ENCODE data around the gene ANKRD33B.

The ANKRD33B gene

DNA sequence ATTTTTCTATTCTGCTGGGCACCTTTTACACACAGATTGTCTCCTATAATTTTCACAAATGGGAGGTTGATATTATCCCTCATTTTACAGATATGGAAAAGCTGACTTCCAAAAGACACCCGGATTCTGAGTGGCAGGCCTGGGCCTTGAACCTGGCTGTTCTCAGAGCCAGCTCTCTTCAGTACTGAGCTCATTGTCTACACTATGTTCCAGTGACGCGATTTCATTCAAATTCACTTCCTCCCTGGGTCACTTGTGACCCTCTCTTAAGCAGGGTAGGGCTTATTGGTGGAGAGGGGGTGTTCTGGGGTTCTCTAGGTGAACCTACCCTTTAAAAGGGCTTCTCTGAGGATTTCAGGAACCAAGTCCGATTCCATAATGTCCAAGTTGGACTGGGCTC, 70.2 kb downstream of the ANKRD33B start:
- Histone ChIP-seq H3K27ac (ENCODE audit: low read length) (no peak overlapping the region), H4K20me1 (ENCODE audit: insufficient read depth, low read length) (no peaks in the 10 kb centered on the region), H3K27me3 (replicated peaks; ENCODE audit: insufficient read depth, low read length) (no peaks in the 10 kb centered on the region), H3K36me3 (replicated peaks; ENCODE audit: insufficient read depth, low read length) (no peaks in the 10 kb centered on the region), H3K4me3 (ENCODE audit: low read length) (no peak overlapping the region), H3F3A (ENCODE audit: insufficient read depth, low read length) (no peaks in the 10 kb centered on the region), H3K4me2 (ENCODE audit: low read depth, low read length) (no peak overlapping the region), H3K79me2 (ENCODE audit: low read length) (peaks cover 25% of the 10 kb centered on the region; the same call in 1 of the 2 replicates), H3K9me2 (replicated peaks; ENCODE audit: insufficient read depth, low read length) (no peaks in the 10 kb centered on the region), H3K9ac (ENCODE audit: low read length) (no peak overlapping the region), H3K4me1 (ENCODE audit: low read length) (peaks cover 5% of the 10 kb centered on the region; the same call in 1 of the 2 replicates), H3K9me3 (replicated peaks; ENCODE audit: insufficient read depth, low read length) (no peaks in the 10 kb centered on the region), H2AFZ (ENCODE audit: low read length) (no peak overlapping the region)
- TF ChIP-seq EZH2 (optimal IDR thresholded peaks at IDR 0.05; ENCODE audit: low read depth, low read length) (no peak), EZH2phosphoT487 (IDR thresholded peaks at IDR 0.05; ENCODE audit: low read length) (no peak)
- TF ChIP-seq, protein P1, sequence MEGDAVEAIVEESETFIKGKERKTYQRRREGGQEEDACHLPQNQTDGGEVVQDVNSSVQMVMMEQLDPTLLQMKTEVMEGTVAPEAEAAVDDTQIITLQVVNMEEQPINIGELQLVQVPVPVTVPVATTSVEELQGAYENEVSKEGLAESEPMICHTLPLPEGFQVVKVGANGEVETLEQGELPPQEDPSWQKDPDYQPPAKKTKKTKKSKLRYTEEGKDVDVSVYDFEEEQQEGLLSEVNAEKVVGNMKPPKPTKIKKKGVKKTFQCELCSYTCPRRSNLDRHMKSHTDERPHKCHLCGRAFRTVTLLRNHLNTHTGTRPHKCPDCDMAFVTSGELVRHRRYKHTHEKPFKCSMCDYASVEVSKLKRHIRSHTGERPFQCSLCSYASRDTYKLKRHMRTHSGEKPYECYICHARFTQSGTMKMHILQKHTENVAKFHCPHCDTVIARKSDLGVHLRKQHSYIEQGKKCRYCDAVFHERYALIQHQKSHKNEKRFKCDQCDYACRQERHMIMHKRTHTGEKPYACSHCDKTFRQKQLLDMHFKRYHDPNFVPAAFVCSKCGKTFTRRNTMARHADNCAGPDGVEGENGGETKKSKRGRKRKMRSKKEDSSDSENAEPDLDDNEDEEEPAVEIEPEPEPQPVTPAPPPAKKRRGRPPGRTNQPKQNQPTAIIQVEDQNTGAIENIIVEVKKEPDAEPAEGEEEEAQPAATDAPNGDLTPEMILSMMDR (IDR thresholded peaks at IDR 0.05; ENCODE audit: low read length): no peak
- DNase-seq: no peak

DNA sequence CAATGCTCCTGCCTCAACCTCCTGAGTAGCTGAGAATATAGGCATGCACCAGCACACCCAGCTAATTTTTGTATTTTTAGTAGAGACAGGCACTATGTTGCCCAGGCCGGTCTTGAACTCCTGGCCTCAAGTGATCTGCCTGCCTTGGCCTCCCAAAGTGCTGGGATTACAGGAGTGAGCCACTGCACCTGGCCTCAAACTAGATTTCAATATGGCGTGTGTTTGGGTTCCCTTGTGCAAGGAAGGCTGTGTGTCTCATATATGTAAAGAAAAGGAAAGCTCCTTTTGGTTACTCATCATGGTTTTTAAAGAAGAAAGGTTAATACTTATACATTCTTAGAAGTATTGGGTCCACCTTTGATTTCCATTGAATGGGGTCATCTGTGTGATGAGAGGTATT, 70.7 kb downstream of the ANKRD33B start:
- H4K20me1 ChIP-seq (ENCODE audit: insufficient read depth, low read length): no peaks in the 10 kb centered on the region

DNA sequence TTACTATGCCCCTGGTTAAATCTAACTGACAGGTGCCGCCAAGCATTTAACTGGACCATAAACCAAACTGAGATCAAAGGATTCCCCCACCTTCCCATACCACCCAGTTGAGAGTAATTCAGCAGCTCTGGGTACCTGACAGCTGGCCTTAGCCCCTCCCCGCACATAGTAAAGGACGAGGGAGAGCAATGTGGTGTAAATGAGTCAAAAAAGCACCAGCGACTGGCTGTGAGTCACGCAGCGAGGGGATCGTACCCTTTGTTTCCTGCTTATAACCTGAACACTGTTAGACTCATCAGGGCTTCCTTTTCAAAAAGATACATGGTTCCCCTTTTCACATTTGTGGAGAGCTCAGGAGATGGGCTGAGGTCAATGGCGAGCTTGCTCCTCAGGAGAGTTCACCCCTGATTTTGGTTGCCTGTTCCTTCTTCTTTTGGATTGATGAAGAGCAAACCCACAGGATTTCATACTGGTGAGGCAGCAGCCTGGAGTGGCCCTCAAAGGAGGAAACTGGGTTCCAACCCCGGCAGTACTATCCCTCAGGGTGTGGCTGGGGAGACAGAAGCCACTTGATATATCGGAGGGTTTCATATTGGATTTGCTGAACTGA, 71.5 kb downstream of the ANKRD33B start:
- no peaks in the 10 kb centered on the region for H4K20me1 ChIP-seq (ENCODE audit: insufficient read depth, low read length)
- H3K4me3 ChIP-seq (ENCODE audit: low read length): no peak overlapping the region
- H3K9ac ChIP-seq (ENCODE audit: low read length): no peak overlapping the region
- no peaks in the 10 kb centered on the region for H3K9me2 ChIP-seq (replicated peaks; ENCODE audit: insufficient read depth, low read length)
- TF ChIP-seq EZH2 (optimal IDR thresholded peaks at IDR 0.05; ENCODE audit: low read depth, low read length) (no peak), EZH2phosphoT487 (IDR thresholded peaks at IDR 0.05; ENCODE audit: low read length) (no peak)
- TF ChIP-seq, protein P1 (IDR thresholded peaks at IDR 0.05; ENCODE audit: low read length): no peak
- H3K9me3 ChIP-seq (replicated peaks; ENCODE audit: insufficient read depth, low read length): no peaks in the 10 kb centered on the region
- no peak overlapping the region for H3K4me2 ChIP-seq (ENCODE audit: low read depth, low read length)
- H3K27ac ChIP-seq (ENCODE audit: low read length): no peak overlapping the region
- no peaks in the 10 kb centered on the region for H3K27me3 ChIP-seq (replicated peaks; ENCODE audit: insufficient read depth, low read length)
- no peaks in the 10 kb centered on the region for H3F3A ChIP-seq (ENCODE audit: insufficient read depth, low read length)
- peaks cover 26% of the 10 kb centered on the region; the same call in 1 of the 2 replicates for H3K79me2 ChIP-seq (ENCODE audit: low read length)
- H3K4me1 ChIP-seq (ENCODE audit: low read length): peaks cover 5% of the 10 kb centered on the region; the same call in 1 of the 2 replicates
- H2AFZ ChIP-seq (ENCODE audit: low read length): no peak overlapping the region
- no peak for DNase-seq
- H3K36me3 ChIP-seq (replicated peaks; ENCODE audit: insufficient read depth, low read length): no peaks in the 10 kb centered on the region

More for the DNA sequence above, 70.7 kb downstream of the ANKRD33B start:
- no peak overlapping the region for H2AFZ ChIP-seq (ENCODE audit: low read length)
- H3K9ac ChIP-seq (ENCODE audit: low read length): no peak overlapping the region
- H3K27me3 ChIP-seq (replicated peaks; ENCODE audit: insufficient read depth, low read length): no peaks in the 10 kb centered on the region
- no peaks in the 10 kb centered on the region for H3F3A ChIP-seq (ENCODE audit: insufficient read depth, low read length)
- no peak for DNase-seq
- no peak for TF ChIP-seq EZH2phosphoT487 (IDR thresholded peaks at IDR 0.05; ENCODE audit: low read length)
- TF ChIP-seq, protein P1 (IDR thresholded peaks at IDR 0.05; ENCODE audit: low read length): no peak
- no peak for TF ChIP-seq EZH2 (optimal IDR thresholded peaks at IDR 0.05; ENCODE audit: low read depth, low read length)
- peaks cover 5% of the 10 kb centered on the region; the same call in 1 of the 2 replicates for H3K4me1 ChIP-seq (ENCODE audit: low read length)
- no peak overlapping the region for H3K4me2 ChIP-seq (ENCODE audit: low read depth, low read length)
- peaks cover 25% of the 10 kb centered on the region; the same call in 1 of the 2 replicates for H3K79me2 ChIP-seq (ENCODE audit: low read length)
- H3K27ac ChIP-seq (ENCODE audit: low read length): no peak overlapping the region
- no peaks in the 10 kb centered on the region for H3K9me2 ChIP-seq (replicated peaks; ENCODE audit: insufficient read depth, low read length)
- no peaks in the 10 kb centered on the region for H3K9me3 ChIP-seq (replicated peaks; ENCODE audit: insufficient read depth, low read length)
- no peaks in the 10 kb centered on the region for H3K36me3 ChIP-seq (replicated peaks; ENCODE audit: insufficient read depth, low read length)
- no peak overlapping the region for H3K4me3 ChIP-seq (ENCODE audit: low read length)

Data from MM.1S (cell line).